ENCODE results near the gene SNX27. TPM values are rescaled to one million over a fixed set of nuclear protein-coding genes. Genes with fewer than 3 reads are reported as not detected.

SNX27 gene
- total RNA-seq, 3 donors from 2014 or later (not counting 1 experiment from before 2014, with no cell fraction given): 17.8 to 25.0 (median 23.7) TPM

- Mint-ChIP-seq H3K4me3 (no peak overlapping the region), H3K4me1 (peaks cover 26% of the 10 kb centered on the region in 2 donors), H3K27me3 (ENCODE audit: low read depth in 2 of 2) (peaks cover 39 to 60% of the 10 kb centered on the region in 2 donors), H3K36me3 (no peaks in the 10 kb centered on the region), H3K27ac (no peak overlapping the region), H3K9me3 (no peaks in the 10 kb centered on the region)
- Histone ChIP-seq H3K4me1 (ENCODE audit: control insufficient read depth, insufficient read depth, low read length) (peaks cover 16% of the 10 kb centered on the region), H3K27me3 (ENCODE audit: control insufficient read depth, insufficient read depth, low read length) (peaks cover 14% of the 10 kb centered on the region), H3K27ac (ENCODE audit: low read length) (no peak overlapping the region), H3K36me3 (ENCODE audit: control insufficient read depth, insufficient read depth, low read length) (no peaks in the 10 kb centered on the region), H3K9me3 (ENCODE audit: control insufficient read depth, insufficient read depth, low read length) (no peaks in the 10 kb centered on the region), H3K4me3 (ENCODE audit: low read length) (no peak overlapping the region)
- intact Hi-C loops (cut with micrococcal nuclease): no loop called here
- TF ChIP-seq, protein P1, sequence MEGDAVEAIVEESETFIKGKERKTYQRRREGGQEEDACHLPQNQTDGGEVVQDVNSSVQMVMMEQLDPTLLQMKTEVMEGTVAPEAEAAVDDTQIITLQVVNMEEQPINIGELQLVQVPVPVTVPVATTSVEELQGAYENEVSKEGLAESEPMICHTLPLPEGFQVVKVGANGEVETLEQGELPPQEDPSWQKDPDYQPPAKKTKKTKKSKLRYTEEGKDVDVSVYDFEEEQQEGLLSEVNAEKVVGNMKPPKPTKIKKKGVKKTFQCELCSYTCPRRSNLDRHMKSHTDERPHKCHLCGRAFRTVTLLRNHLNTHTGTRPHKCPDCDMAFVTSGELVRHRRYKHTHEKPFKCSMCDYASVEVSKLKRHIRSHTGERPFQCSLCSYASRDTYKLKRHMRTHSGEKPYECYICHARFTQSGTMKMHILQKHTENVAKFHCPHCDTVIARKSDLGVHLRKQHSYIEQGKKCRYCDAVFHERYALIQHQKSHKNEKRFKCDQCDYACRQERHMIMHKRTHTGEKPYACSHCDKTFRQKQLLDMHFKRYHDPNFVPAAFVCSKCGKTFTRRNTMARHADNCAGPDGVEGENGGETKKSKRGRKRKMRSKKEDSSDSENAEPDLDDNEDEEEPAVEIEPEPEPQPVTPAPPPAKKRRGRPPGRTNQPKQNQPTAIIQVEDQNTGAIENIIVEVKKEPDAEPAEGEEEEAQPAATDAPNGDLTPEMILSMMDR (IDR thresholded peaks at IDR 0.05): no peak
- WGBS (ENCODE audit: insufficient coverage): 11% methylated on average over 11 of the region's 11 CpGs
- ATAC-seq: no peak
- DNase-seq: no peak
These were observed 104.5 kb downstream of the SNX27 start for GRCh38 chr1:151716405-151716762.

GRCh38 chr1:151716771-151717631 lies 105.2 kb downstream of the SNX27 start, which contains the start of gene CELF3:
Gene CELF3, minus strand, starts transcription at chr1:151716803. Its CDS starts 783 bp downstream, at chr1:151716020.
- Mint-ChIP-seq H3K4me3 (no peak within 1 kb of the TSS), H3K9me3 (no peaks in the 10 kb centered on the region), H3K27me3 (ENCODE audit: low read depth in 2 of 2) (peaks cover 39 to 60% of the 10 kb centered on the region in 2 donors), H3K36me3 (no peaks in the 10 kb centered on the region), H3K4me1 (peaks cover 32% of the 10 kb centered on the region in 2 donors), H3K27ac (no peak within 1 kb of the TSS)
- Histone ChIP-seq H3K27ac (ENCODE audit: low read length) (no peak within 1 kb of the TSS), H3K9me3 (ENCODE audit: control insufficient read depth, insufficient read depth, low read length) (no peaks in the 10 kb centered on the region), H3K27me3 (ENCODE audit: control insufficient read depth, insufficient read depth, low read length) (peaks cover 14% of the 10 kb centered on the region), H3K36me3 (ENCODE audit: control insufficient read depth, insufficient read depth, low read length) (no peaks in the 10 kb centered on the region), H3K4me1 (ENCODE audit: control insufficient read depth, insufficient read depth, low read length) (peaks cover 22% of the 10 kb centered on the region), H3K4me3 (ENCODE audit: low read length) (no peak within 1 kb of the TSS)
- WGBS (ENCODE audit: insufficient coverage): 13% methylated on average over 26 of the region's 27 CpGs
- intact Hi-C loops (cut with micrococcal nuclease): no loop called here
- DNase-seq (peak in 1 of 2 donors; percentile 52), ATAC-seq (peak in 2 of 3 donors; percentile 48 to 49)
- TF ChIP-seq, protein P1 (IDR thresholded peaks at IDR 0.05): no peak

GRCh38 chr1:151718011-151718431 lies 106.2 kb downstream of the SNX27 start:
- intact Hi-C loops (cut with micrococcal nuclease): no loop called here
- Mint-ChIP-seq H3K9me3 (no peaks in the 10 kb centered on the region), H3K27ac (no peak overlapping the region), H3K4me1 (peaks cover 32% of the 10 kb centered on the region in 2 donors), H3K36me3 (no peaks in the 10 kb centered on the region), H3K27me3 (ENCODE audit: low read depth in 2 of 2) (peaks cover 39 to 52% of the 10 kb centered on the region in 2 donors), H3K4me3 (no peak overlapping the region)
- no peak overlapping the region for H3K27ac ChIP-seq (ENCODE audit: low read length)
- peaks cover 14% of the 10 kb centered on the region for H3K27me3 ChIP-seq (ENCODE audit: control insufficient read depth, insufficient read depth, low read length)
- TF ChIP-seq, protein P1 (IDR thresholded peaks at IDR 0.05): no peak
- 57% methylated on average over 4 of the region's 4 CpGs for WGBS (ENCODE audit: insufficient coverage)
- H3K4me1 ChIP-seq (ENCODE audit: control insufficient read depth, insufficient read depth, low read length): peaks cover 25% of the 10 kb centered on the region
- no peak overlapping the region for H3K4me3 ChIP-seq (ENCODE audit: low read length)
- H3K36me3 ChIP-seq (ENCODE audit: control insufficient read depth, insufficient read depth, low read length): no peaks in the 10 kb centered on the region
- no peak for DNase-seq
- no peaks in the 10 kb centered on the region for H3K9me3 ChIP-seq (ENCODE audit: control insufficient read depth, insufficient read depth, low read length)
- no peak for ATAC-seq

Data from natural killer cell (primary cell).